Measurements from ENCODE around the gene ADAM15.

ADAM15 gene

DNA sequence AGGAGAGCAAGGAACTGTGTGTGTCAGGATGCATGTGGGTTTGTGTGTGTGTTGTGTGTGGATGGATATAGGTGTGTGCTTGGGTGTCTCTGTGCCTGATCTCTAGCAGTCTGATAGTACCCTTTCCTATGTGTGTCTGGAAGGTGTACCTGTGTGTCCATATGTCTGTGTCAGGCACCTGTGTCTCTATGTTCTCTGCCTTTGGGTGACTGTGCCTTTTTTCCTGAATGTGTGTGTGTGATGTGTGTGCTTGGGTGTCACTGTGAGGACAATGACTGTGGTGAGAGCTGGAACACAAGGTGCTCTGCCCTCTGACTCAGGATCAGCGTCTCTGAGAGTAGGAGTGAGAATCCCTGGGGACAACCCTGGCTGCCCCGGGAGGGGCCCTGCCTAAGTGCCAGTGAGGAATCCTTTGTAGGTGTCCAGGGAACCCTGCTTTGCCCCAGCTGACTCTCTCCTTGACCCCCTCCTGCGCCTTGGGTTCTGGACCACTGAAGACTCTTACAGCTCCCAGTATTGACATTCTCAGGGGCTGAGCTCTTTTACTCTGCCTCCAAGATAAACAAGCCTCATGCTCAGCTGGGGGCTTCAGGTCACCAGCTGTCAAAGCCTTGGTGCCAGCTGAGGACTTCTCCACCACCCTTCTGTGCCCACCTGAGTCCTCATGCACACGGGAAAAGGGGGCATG lies 26.8 kb downstream of the ADAM15 start:
- H3K4me1 ChIP-seq (ENCODE audit: control insufficient read depth, insufficient read depth, low read length), result peaks cover 20% of the 10 kb centered on the region
- H3K27me3 ChIP-seq (ENCODE audit: control insufficient read depth, insufficient read depth, low read length), result peaks cover 63% of the 10 kb centered on the region
- H3K27ac ChIP-seq (ENCODE audit: low read depth, low read length), result no peak overlapping the region
- no peaks in the 10 kb centered on the region for H3K9me3 ChIP-seq (ENCODE audit: control insufficient read depth, insufficient read depth, low read length)
- no peaks in the 10 kb centered on the region for H3K36me3 ChIP-seq (ENCODE audit: control insufficient read depth, insufficient read depth, low read length)
- no peak overlapping the region for H3K9ac ChIP-seq (ENCODE audit: low read depth, low read length)
- H3K4me3 ChIP-seq (ENCODE audit: low read depth, low read length), result peak overlapping the region; percentile 62; the same call in 1 of the 2 replicates

DNA sequence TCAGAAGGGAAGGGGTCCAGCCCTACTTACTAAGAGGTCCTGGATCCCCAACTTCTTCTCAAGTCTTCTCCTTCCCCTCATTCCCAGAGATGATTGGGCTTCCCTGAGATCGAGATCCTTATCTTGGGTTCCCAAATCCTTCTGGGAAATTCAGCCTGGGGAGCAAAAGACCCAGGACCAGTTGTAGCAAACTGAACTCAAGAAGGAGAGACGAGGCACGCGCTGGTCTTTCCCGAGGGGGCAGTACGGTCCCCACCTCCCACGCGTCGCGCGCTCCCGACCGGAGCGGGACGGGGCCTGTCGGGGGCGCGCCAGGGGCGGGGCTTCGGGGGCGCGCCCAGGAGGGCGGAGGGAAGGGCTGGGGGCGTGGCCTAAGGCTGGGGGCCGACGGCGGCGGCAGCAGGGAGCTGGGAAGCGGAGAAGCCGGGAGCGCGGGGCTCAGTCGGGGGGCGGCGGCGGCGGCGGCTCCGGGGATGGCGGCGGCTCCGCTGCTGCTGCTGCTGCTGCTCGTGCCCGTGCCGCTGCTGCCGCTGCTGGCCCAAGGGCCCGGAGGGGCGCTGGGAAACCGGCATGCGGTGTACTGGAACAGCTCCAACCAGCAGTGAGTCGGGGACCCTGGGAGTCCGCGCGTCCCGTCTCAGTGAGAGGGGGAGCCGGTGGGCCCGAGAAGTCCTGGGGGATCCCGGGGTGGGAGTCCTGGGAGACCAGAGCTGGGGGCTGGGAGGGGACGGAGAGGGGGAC lies 27.5 kb downstream of the ADAM15 start, which contains the start of gene EFNA3:
Gene EFNA3 (plus strand): TSS at position 369 of the 741 bp plus-strand sequence. CDS start 105 bp downstream, at position 474.
- Histone ChIP-seq H3K36me3 (ENCODE audit: control insufficient read depth, insufficient read depth, low read length) (no peaks in the 10 kb centered on the region), H3K9ac (ENCODE audit: low read depth, low read length) (no peak within 1 kb of the TSS), H3K4me1 (ENCODE audit: control insufficient read depth, insufficient read depth, low read length) (peaks cover 16% of the 10 kb centered on the region), H3K27me3 (ENCODE audit: control insufficient read depth, insufficient read depth, low read length) (peaks cover 66% of the 10 kb centered on the region), H3K4me3 (ENCODE audit: low read depth, low read length) (peak within 1 kb of the TSS; percentile 62), H3K27ac (ENCODE audit: low read depth, low read length) (no peak within 1 kb of the TSS), H3K9me3 (ENCODE audit: control insufficient read depth, insufficient read depth, low read length) (no peaks in the 10 kb centered on the region)

DNA sequence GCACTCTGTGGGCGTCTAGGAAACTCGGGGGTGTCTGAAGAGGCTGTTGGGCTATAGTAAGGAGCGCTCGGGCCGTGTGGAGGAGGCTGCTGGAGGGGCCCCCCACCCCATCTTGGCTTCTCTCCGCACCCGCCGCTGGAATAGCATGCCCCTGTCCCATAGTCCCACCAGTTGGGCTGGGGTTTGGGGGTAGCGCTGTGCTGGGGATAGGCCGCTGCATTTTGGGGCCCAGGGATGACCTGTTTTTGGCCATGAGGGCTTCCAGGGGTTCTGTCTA lies 28.0 kb downstream of the ADAM15 start:
- Histone ChIP-seq H3K9ac (ENCODE audit: low read depth, low read length) (no peak overlapping the region), H3K4me3 (ENCODE audit: low read depth, low read length) (peak overlapping the region; percentile 62), H3K27me3 (ENCODE audit: control insufficient read depth, insufficient read depth, low read length) (peaks cover 71% of the 10 kb centered on the region), H3K36me3 (ENCODE audit: control insufficient read depth, insufficient read depth, low read length) (no peaks in the 10 kb centered on the region), H3K9me3 (ENCODE audit: control insufficient read depth, insufficient read depth, low read length) (no peaks in the 10 kb centered on the region), H3K4me1 (ENCODE audit: control insufficient read depth, insufficient read depth, low read length) (peaks cover 16% of the 10 kb centered on the region), H3K27ac (ENCODE audit: low read depth, low read length) (no peak overlapping the region)

DNA sequence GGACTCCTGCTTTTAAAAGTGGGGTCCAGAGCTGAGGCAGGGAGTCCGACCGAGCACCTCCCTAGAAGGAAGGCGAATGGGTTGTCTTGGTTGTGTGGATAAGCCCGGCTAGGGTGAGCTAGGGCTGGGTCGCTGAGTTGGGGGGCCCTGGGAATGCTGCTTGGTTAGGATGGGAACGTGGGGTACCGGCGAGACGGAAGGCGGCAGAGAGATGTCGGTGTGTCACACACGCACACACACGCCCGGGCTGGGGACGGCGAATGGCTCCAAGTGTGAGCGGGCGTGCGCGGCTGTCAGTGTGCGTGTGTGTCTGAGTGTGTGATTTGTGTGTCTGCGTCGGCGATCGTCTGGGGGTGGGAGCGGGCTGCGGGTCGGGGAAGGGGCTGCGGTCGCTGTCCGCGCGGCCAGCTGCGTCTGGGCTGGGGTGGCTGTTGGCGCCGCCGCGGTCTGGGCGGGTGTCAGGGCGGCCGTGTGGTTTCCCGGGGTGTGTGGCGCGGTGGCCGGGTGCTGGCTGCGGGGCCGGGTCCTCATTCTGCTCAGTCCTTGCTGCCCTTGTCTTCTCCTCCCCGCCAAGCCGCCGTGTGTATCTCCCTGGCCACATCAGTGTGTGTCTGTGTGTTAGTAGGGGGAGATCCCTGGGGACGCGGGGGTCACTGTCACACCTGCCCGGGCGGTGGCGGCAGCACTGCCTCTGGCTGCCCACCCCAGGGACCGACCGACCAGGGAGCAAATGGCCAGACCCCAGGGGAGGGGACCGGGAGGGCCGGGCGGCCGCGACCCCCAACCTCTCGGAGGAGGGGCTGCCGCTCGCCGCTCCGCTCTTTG lies 28.6 kb downstream of the ADAM15 start:
- H3K4me3 ChIP-seq (ENCODE audit: low read depth, low read length), result peak overlapping the region; percentile 62
- H3K9ac ChIP-seq (ENCODE audit: low read depth, low read length), result no peak overlapping the region
- H3K36me3 ChIP-seq (ENCODE audit: control insufficient read depth, insufficient read depth, low read length), result no peaks in the 10 kb centered on the region
- no peak overlapping the region for H3K27ac ChIP-seq (ENCODE audit: low read depth, low read length)
- H3K4me1 ChIP-seq (ENCODE audit: control insufficient read depth, insufficient read depth, low read length), result peaks cover 20% of the 10 kb centered on the region
- no peaks in the 10 kb centered on the region for H3K9me3 ChIP-seq (ENCODE audit: control insufficient read depth, insufficient read depth, low read length)
- H3K27me3 ChIP-seq (ENCODE audit: control insufficient read depth, insufficient read depth, low read length), result peaks cover 74% of the 10 kb centered on the region

DNA sequence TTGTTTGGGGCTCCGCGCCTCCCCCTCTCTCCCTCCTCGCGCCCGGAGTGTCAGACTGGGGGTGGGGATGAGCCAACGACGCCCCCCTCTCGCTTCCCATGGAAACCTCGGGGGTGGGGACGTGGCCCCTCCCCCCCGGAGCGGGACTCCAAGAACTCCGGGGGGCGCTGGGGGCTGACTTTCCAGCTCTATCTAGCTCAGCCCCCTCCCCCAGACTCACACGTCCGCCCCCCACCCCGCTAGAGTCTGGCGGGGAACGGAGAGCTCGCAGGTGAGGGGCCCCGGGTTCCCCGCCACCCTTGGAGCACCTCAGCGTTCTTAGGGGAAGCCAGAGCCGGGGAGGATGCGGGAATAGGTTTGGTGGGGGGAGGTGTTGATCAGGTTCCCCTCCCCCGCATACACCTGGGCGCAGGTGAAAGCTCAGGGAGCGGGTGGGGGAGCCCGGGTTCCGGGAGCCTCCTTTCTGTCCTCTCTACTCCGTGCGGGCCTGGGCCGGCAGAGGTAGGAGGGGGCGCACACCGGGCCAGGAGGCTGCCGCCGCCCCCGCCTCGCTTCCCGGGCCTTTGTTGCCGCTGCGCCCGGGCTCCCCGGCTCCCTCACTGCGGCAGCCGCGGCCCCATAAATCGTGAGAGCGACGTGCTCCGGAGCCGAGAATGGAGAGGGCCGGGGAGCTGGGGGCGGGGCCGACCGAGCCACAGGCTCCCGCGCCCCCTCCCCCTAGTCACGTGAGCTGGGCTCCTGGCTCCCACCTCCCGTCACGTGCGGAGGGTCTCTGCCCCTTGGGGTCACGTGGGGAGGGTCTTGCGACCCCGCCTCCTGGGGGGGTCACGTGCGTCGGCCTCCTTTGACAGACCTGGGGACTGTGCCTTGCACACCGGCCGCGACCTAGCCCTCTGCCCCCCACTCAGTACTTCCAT lies 29.5 kb downstream of the ADAM15 start:
- Histone ChIP-seq H3K4me1 (ENCODE audit: control insufficient read depth, insufficient read depth, low read length) (peaks cover 20% of the 10 kb centered on the region), H3K9ac (ENCODE audit: low read depth, low read length) (peak overlapping the region; percentile 11; the same call in 1 of the 2 replicates), H3K9me3 (ENCODE audit: control insufficient read depth, insufficient read depth, low read length) (no peaks in the 10 kb centered on the region), H3K4me3 (ENCODE audit: low read depth, low read length) (peak overlapping the region; percentile 62), H3K36me3 (ENCODE audit: control insufficient read depth, insufficient read depth, low read length) (no peaks in the 10 kb centered on the region), H3K27ac (ENCODE audit: low read depth, low read length) (no peak overlapping the region), H3K27me3 (ENCODE audit: control insufficient read depth, insufficient read depth, low read length) (peaks cover 72% of the 10 kb centered on the region)

DNA sequence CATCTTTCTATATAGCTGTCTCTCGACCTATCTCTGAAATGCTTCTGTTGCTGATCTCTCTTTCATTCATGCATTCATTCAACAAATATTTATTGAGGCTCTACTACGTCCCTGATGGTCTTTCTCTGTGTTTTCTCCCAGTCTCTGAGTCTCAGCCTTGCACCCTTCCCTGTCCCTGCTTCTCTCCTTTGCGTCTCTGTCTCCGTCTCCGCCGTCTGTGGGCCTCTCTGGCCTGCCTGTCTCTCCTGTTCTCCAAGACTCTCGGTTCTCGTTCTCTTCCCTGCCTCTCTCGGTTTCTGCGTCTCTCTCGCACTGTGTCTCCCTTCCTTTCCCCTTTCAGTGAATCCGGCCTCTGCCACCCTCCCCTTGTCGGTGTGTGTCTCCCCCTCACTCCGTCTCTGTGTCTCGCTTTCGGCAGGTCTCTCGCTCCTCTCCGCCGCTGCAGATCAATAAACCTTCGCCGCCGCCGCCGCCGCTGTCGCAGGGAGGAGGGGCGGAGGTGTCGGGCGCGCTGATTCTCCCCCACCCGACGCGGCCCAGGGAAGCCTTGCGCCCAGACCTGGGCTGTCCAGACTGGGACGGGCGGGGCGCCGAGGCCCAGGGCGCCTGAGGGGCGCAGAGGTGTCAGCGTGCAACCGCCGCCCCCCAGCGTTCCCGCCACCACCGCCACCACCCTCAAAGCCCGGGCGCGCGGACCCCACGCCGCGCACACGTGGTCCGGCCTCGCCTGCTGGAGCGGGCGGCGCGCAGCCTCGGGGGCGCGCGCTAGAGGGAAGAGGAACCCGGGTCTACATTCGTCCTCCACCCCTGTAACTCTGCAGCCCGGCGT lies 30.6 kb downstream of the ADAM15 start:
- H3K4me3 ChIP-seq (ENCODE audit: low read depth, low read length), result peak overlapping the region; percentile 62

DNA sequence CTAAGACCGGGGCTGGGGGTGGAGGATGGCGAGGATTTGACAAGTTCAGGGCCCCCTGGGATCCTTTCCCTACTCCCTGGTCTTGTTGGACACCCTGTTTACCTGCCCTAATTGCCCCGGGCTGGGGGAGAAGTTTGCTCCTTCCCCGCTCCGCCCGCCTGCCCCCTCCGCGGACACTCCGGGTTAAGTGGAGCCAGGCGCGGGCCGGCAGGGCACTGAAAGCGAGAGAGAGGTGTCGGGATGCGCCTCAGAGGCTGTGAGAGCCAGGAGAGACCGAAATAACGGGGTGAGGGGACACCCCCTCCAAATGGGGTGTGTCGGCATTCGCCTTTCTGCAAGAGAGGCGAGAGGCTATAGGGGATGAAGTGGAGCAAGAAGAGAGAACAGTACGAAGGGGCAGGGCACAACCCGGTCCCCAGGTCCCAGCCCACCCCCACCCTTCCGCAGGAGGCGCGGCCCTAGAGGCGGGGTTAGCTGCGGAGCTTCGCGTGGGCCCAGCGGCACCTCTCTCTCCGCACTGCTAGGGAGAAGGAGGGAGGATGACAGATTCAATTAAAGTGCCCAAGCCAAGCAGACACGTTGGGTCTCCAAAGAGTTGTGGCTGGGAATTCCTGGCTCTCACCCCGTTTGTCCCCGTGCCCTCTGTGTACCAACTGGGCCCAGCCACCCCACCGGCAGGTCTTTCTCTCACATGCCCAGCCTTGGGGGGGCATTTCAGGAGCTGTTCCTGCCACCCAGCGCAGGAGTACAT lies 31.4 kb downstream of the ADAM15 start:
- peaks cover 70% of the 10 kb centered on the region for H3K27me3 ChIP-seq (ENCODE audit: control insufficient read depth, insufficient read depth, low read length)
- peaks cover 20% of the 10 kb centered on the region for H3K4me1 ChIP-seq (ENCODE audit: control insufficient read depth, insufficient read depth, low read length)
- H3K36me3 ChIP-seq (ENCODE audit: control insufficient read depth, insufficient read depth, low read length), result no peaks in the 10 kb centered on the region
- H3K4me3 ChIP-seq (ENCODE audit: low read depth, low read length), result peak overlapping the region; percentile 30; the same call in 1 of the 2 replicates
- H3K9me3 ChIP-seq (ENCODE audit: control insufficient read depth, insufficient read depth, low read length), result no peaks in the 10 kb centered on the region
- H3K27ac ChIP-seq (ENCODE audit: low read depth, low read length), result no peak overlapping the region
- H3K9ac ChIP-seq (ENCODE audit: low read depth, low read length), result no peak overlapping the region

More for the DNA sequence above, 30.6 kb downstream of the ADAM15 start:
- H3K27ac ChIP-seq (ENCODE audit: low read depth, low read length), result no peak overlapping the region
- H3K36me3 ChIP-seq (ENCODE audit: control insufficient read depth, insufficient read depth, low read length), result no peaks in the 10 kb centered on the region
- H3K9ac ChIP-seq (ENCODE audit: low read depth, low read length), result no peak overlapping the region
- H3K27me3 ChIP-seq (ENCODE audit: control insufficient read depth, insufficient read depth, low read length), result peaks cover 72% of the 10 kb centered on the region
- no peaks in the 10 kb centered on the region for H3K9me3 ChIP-seq (ENCODE audit: control insufficient read depth, insufficient read depth, low read length)
- peaks cover 20% of the 10 kb centered on the region for H3K4me1 ChIP-seq (ENCODE audit: control insufficient read depth, insufficient read depth, low read length)

DNA sequence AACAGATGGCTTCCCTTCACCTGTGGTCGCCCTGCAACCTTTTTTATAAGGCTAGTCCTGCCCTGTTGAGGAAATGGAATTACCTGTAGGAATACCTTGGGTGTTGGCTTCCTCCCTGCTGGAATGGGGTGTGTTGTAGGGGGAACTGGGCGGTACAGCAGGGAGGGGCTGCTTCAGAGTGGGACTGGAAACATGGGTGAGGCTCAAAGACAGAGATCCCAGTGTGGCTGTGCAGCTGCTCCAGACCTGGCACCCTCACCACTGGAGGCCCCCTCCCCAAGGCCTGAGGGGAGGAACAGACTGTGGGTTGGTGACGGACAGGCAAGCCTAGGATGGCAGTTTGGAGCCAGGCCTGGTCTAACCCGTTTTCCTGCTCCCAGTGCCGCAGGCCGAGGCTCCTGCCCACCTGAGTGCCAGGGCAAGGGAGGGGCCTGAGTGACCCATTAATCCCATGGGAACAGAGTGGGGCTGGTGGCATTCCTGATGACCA lies 32.0 kb downstream of the ADAM15 start:
- H3K9ac ChIP-seq (ENCODE audit: low read depth, low read length), result no peak overlapping the region
- no peak overlapping the region for H3K27ac ChIP-seq (ENCODE audit: low read depth, low read length)
- H3K4me1 ChIP-seq (ENCODE audit: control insufficient read depth, insufficient read depth, low read length), result peaks cover 20% of the 10 kb centered on the region
- H3K9me3 ChIP-seq (ENCODE audit: control insufficient read depth, insufficient read depth, low read length), result no peaks in the 10 kb centered on the region
- no peaks in the 10 kb centered on the region for H3K36me3 ChIP-seq (ENCODE audit: control insufficient read depth, insufficient read depth, low read length)
- no peak overlapping the region for H3K4me3 ChIP-seq (ENCODE audit: low read depth, low read length)
- H3K27me3 ChIP-seq (ENCODE audit: control insufficient read depth, insufficient read depth, low read length), result peaks cover 64% of the 10 kb centered on the region

Data from HUES48 (cell line).